A549 treated with dexamethasone at 1 μM for 4 hours (cell line): ENCODE measurements around the gene CBR1. TPM values are rescaled to one million over a fixed set of nuclear protein-coding genes. Genes with fewer than 3 reads are reported as not detected.

Source experiments
- total RNA-seq: library from RNA; stranded (reverse); fragments of 200-300 nt; extraction: Qiagen RNA extraction; gene quantifications from 5 replicates; pipeline ENCODE4 v1.2.3, GENCODE V29; 2022

Gene CBR1
- 130 to 160 TPM (median 156 TPM) in 5 replicates for total RNA-seq

GRCh38 chr21:36069713-36070583 lies at the start of gene CBR1:
Gene CBR1 (plus strand): TSS chr21:36070024. CDS start chr21:36070116, 92 bp downstream.

GRCh38 chr21:36060159-36060921 lies 9.5 kb upstream of the CBR1 start, which contains the start of gene SETD4:
Gene SETD4 (minus strand): TSS chr21:36060526. CDS start chr21:36058888, 1,638 bp downstream.

Other genes starting within 250 kb of the CBR1 start
- 8.6 to 10.7 TPM (median 9.2 TPM) in 5 replicates for gene SETD4, start 9.5 kb upstream of the CBR1 start, total RNA-seq
- gene CBR3, start 65.1 kb downstream of the CBR1 start, total RNA-seq: 9.7 to 10.5 TPM (median 10.4 TPM) in 5 replicates
- gene DOP1B, start 86.8 kb downstream of the CBR1 start, total RNA-seq: 3.1 to 5.0 TPM (median 3.6 TPM) in 5 replicates